ENCODE measurements around the gene STX5. TPM values are rescaled to one million over a fixed set of nuclear protein-coding genes. Genes with fewer than 3 reads are reported as not detected.

Gene STX5
- polyA plus RNA-seq = 5.0 and 5.3 TPM in 2 replicates

DNA sequence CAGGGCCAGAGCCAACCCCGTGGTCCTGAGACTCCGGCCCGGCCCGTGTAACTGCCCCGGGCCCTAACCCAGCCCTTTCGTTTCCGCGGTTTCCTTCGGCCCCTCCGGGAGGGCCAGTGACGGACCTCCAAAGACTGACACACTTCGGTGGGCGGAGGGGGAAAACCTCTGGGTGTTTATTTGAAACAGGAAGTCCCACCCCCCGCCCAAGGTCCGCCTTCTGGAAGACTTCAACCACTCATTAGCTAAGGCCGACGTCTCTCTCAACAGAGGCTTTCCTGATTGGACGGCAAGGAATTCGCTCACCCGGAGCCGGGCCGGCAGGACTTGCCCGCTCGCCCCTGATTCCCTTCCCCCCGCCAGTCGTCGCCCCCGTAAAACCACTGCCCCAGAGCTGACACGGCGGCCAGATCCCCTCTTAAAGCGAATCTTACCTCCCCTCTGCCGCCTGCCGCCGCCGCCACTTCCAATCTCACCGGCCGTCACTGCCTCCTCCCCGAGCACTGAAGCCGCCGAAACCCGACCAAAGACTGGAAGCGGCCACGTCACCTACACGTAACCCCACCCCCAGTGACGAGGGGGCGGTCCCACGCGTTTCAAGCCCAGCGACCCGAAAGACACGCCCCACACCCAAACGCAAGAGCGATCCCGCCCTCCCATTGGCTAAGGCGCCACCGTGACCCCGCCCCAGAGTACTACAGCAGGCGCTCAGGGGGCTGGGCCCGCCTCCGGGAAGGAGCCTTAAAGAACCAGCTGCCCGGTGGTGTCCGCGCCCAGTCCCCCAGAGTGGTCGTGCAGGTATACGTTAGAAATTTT lies at the start of gene STX5:
Gene STX5, minus strand, starts transcription at position 532 of the 816 bp plus-strand sequence. CDS start 808 bp downstream, outside the sequence.

DNA sequence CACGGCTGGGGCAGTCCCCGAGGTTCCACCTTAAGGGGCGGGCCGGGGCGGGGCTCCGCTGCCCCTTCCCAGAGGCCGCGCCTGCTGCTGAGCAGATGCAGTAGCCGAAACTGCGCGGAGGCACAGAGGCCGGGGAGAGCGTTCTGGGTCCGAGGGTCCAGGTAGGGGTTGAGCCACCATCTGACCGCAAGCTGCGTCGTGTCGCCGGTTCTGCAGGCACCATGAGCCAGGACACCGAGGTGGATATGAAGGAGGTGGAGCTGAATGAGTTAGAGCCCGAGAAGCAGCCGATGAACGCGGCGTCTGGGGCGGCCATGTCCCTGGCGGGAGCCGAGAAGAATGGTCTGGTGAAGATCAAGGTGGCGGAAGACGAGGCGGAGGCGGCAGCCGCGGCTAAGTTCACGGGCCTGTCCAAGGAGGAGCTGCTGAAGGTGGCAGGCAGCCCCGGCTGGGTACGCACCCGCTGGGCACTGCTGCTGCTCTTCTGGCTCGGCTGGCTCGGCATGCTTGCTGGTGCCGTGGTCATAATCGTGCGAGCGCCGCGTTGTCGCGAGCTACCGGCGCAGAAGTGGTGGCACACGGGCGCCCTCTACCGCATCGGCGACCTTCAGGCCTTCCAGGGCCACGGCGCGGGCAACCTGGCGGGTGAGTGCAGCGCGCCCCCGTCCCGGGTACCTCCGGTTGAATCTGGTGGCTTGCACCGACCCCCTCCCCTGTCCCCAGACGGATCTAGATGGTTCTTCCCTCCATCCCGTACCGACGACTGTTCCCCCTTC lies 49.1 kb upstream of the STX5 start, which contains the start of gene SLC3A2:
Gene SLC3A2, plus strand, starts transcription at position 94 of the 776 bp plus-strand sequence. Its CDS starts 128 bp downstream, at position 222.

DNA sequence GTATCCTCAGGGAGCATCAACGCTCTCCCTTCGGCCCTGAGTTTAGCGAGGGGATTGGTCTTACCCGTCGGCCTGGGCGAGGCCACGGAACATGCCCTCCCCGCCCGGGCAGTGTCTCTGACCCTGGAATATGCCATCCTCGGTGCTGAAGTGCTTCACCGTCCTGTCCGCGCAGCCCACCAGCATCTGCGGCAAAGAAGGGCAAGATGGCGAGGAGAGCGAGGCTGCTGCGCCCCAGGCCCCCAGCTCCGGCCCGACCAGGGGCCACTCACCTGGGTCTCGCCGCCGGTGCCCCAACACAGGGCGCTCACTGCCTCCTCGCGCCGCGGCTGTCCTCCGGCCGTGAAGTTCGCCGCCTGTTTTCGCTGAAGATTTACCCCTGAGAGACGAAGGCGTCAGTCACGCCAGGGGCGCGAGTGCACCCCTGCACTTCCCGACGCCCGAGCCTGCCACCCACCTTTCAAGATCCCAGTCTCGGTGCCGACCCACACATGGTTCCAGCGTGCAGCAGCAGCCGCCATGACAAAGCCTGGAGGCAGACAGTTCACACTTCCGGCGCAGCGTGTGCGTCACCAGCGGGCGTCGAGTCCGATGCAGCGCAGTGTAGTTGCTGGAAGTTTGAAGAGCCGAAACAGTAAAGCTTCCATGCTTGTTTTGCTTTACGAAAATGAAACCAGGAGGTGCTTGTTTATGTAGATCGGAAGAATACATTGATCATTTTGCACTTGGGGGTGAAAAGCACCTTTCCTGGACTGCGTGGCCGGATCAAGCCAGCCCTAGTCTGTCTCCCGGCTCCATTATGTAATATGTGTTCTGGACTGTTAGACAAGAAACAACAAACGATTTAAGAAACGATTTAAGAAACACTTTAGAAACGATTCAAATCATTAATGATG lies 7.4 kb upstream of the STX5 start, which contains the start of gene WDR74:
Gene WDR74, minus strand, starts transcription at position 541 of the 896 bp plus-strand sequence. Its CDS starts 20 bp downstream, at position 521.

GRCh38 chr11:62832336-62833234 lies 734 bp upstream of the STX5 start, which contains the start of gene TEX54:
Gene TEX54, minus strand, starts transcription at chr11:62832841.

DNA sequence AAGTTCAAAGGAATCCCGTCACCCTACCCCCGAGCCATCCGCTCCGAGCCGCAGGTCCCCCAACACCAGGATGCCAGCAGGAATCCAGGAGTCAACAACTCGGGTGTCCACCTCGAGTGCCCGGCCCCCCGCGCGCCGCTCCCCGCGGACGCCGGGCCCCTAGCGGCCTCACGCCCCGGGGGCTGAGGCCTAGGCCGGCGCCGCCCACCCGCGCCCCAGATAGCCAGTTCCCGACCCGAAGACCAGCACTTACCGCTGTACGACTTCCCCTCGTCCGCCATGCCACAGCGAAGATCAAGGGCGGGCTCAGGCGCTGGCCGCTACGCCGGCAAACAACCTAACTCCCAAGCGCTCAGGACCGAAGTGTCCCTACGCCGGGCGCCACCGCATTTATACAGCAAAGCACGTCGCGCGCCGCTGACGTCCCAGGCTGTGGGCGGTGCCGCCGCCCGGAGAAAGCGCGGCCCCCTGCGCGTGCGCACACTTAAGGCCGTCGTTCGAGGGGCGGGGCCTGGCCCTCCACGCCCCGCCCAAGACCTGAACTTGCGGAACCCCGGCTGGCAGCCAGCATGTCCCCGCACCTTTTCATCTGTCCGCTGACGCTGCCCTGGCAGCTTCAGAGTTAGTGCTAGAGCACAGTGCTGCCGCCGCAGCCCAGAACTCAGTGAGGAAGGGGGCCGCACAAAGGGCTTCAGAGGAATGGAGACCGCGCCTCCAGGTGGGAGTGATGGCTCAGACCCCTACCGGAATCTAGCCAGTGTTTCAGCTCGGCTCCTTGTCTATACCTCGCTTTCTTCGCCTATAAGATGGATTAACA lies 26.6 kb downstream of the STX5 start, which contains the start of gene NXF1:
Gene NXF1, minus strand, starts transcription at position 365 of the 817 bp plus-strand sequence. Its CDS starts 84 bp downstream, at position 281.

DNA sequence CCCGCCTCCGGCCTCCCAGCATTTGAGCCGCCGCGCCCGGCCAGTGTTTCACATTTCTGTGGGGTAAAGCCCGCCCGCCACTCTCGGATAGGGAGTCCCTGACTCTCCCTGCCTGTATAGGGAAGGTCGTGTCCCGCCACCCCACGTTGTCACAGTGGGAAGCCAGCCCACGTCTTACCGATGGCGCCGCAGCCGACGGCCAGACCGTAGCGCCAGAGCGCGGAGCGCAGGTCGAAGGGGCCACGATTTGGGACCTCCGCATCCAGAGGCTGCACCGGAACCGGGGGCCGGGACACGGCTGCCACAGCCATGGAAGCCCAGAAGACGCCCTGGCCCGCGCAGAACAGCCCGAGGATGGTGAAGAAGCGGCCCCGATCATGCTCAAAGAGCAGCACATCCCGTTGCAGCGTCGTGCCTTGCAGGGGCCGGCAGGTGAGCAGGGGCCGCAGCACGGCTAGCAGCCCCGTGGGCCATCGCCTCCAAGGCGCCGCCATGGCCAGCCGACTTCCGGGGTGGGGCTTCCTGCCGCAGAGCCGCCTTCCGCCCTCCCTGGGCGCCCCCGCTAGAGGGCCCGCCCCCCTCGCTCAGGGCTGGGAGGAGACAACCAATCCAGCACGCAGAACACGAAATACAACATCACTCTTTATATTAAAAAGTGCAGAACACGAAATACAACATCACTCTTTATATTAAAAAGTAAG lies 40.2 kb downstream of the STX5 start, which contains the start of gene TMEM223:
Gene TMEM223, minus strand, starts transcription at position 506 of the 701 bp plus-strand sequence. Its CDS starts 12 bp downstream, at position 494.

GRCh38 chr11:62787005-62787759 lies 44.7 kb downstream of the STX5 start, which contains the start of gene TMEM179B:
Gene TMEM179B, plus strand, starts transcription at chr11:62787402. Its CDS starts 30 bp downstream, at chr11:62787432.

GRCh38 chr11:62771144-62772021 lies 60.5 kb downstream of the STX5 start, which contains the start of gene TAF6L:
Gene TAF6L, plus strand, starts transcription at chr11:62771396. Its CDS starts 4,388 bp downstream, at chr11:62775784.

Other genes starting within 250 kb of the STX5 start
- gene TUT1, start 240.5 kb downstream of the STX5 start, polyA plus RNA-seq = 0.19 and 2.8 TPM in 2 replicates
- 0.60 and 0.63 TPM in 2 replicates for gene MTA2, start 230.2 kb downstream of the STX5 start, polyA plus RNA-seq
- not detected in 2 replicates for gene EML3, start 219.3 kb downstream of the STX5 start, polyA plus RNA-seq
- 0.29 TPM in 1 of 2 replicates, not detected in the other for gene ROM1, start 218.8 kb downstream of the STX5 start, polyA plus RNA-seq
- gene B3GAT3, start 210.1 kb downstream of the STX5 start, polyA plus RNA-seq = 6.0 and 19.2 TPM in 2 replicates
- gene GANAB, start 185.4 kb downstream of the STX5 start, polyA plus RNA-seq = 3.9 and 6.3 TPM in 2 replicates
- gene INTS5, start 178.7 kb downstream of the STX5 start, polyA plus RNA-seq = 1.1 and 1.3 TPM in 2 replicates
- 82.2 and 95.4 TPM in 2 replicates for gene C11orf98, start 166.8 kb downstream of the STX5 start, polyA plus RNA-seq
- gene CSKMT, start 166.7 kb downstream of the STX5 start, polyA plus RNA-seq = 5.4 and 7.2 TPM in 2 replicates
- 3.4 and 3.8 TPM in 2 replicates for gene UQCC3, start 160.4 kb downstream of the STX5 start, polyA plus RNA-seq
- 2.2 TPM in 1 of 2 replicates, not detected in the other for gene LBHD1, start 159.8 kb downstream of the STX5 start, polyA plus RNA-seq
- 29.6 and 45.3 TPM in 2 replicates for gene UBXN1, start 153.0 kb downstream of the STX5 start, polyA plus RNA-seq
- gene LRRN4CL, start 142.5 kb downstream of the STX5 start, polyA plus RNA-seq = not detected in 2 replicates
- 511 and 550 TPM in 2 replicates for gene BSCL2, start 124.6 kb downstream of the STX5 start, polyA plus RNA-seq
- 926 and 1,510 TPM in 2 replicates for gene GNG3, start 124.4 kb downstream of the STX5 start, polyA plus RNA-seq
- gene HNRNPUL2, start 104.6 kb downstream of the STX5 start, polyA plus RNA-seq = 6.1 and 11.6 TPM in 2 replicates
- 39.6 and 42.1 TPM in 2 replicates for gene TTC9C, start 103.6 kb downstream of the STX5 start, polyA plus RNA-seq
- gene ZBTB3, start 77.9 kb downstream of the STX5 start, polyA plus RNA-seq = 3.5 and 3.6 TPM in 2 replicates
- gene POLR2G, start 70.5 kb downstream of the STX5 start, polyA plus RNA-seq = 167 and 208 TPM in 2 replicates
- gene TAF6L, start 60.7 kb downstream of the STX5 start, polyA plus RNA-seq = 0.15 and 1.2 TPM in 2 replicates
- 19.7 and 23.2 TPM in 2 replicates for gene TMEM179B, start 44.6 kb downstream of the STX5 start, polyA plus RNA-seq
- 12.5 and 20.4 TPM in 2 replicates for gene TMEM223, start 40.0 kb downstream of the STX5 start, polyA plus RNA-seq
- gene NXF1, start 26.6 kb downstream of the STX5 start, polyA plus RNA-seq = 25.0 and 31.8 TPM in 2 replicates
- not detected in 2 replicates for gene TEX54, start 790 bp upstream of the STX5 start, polyA plus RNA-seq
- 11.6 and 16.4 TPM in 2 replicates for gene WDR74, start 7.5 kb upstream of the STX5 start, polyA plus RNA-seq
- gene SLC3A2, start 48.8 kb upstream of the STX5 start, polyA plus RNA-seq = 27.1 and 50.5 TPM in 2 replicates
- 5.9 TPM in 1 of 2 replicates, not detected in the other for gene CHRM1, start 89.3 kb upstream of the STX5 start, polyA plus RNA-seq
- gene SLC22A6, start 152.9 kb upstream of the STX5 start, polyA plus RNA-seq = not detected in 2 replicates
- not detected in 2 replicates for gene SLC22A8, start 183.8 kb upstream of the STX5 start, polyA plus RNA-seq